Uterus (tissue), 2 donors: ENCODE data around the gene ERMN.

Source experiments
- CTCF ChIP-seq, 4 experiments: fragments of 200-600 bp in 2 of 4; fragments of 450-650 bp in 2 of 4; sonication (generic) in 2 of 4; IDR thresholded peaks; one replicate each; pipeline ENCODE4 v1.5.1; 2016 to 2019; ENCODE audit warnings: antibody characterized with exemption in 4 of 4, mild to moderate bottlenecking in 2 of 4, moderate library complexity in 1 of 4
- POLR2A ChIP-seq, 2 donors: fragments of 450-650 bp; IDR thresholded peaks; one replicate each; pipeline ENCODE4 v1.6.1; 2016; ENCODE audit warnings: antibody characterized with exemption in 2 of 2, mild to moderate bottlenecking in 1 of 2, moderate library complexity in 1 of 2

- TF ChIP-seq POLR2A (IDR thresholded peaks at IDR 0.05) (no peak), CTCF (IDR thresholded peaks at IDR 0.05) (no peak)
These were observed 14.5 kb upstream of the ERMN start for GRCh38 chr2:157339965-157340655.
